Endothelial cell of umbilical vein (primary cell): ENCODE measurements around the gene MOB2. TPM values are rescaled to one million over a fixed set of nuclear protein-coding genes. Genes with fewer than 3 reads are reported as not detected.

Experiments
- BruUV-seq: library from RNA; stranded (reverse); fragments of 400-500 nt; replicated peaks from 2 replicates; lab custom pipeline; 2021; lab: Mats Ljungman, UMichigan
- CTCF ChIA-PET: fragments of 300-600, 350-600 bp; sonication (Branson Sonifier 250); formaldehyde crosslinking; loops from one replicate; lab custom pipeline; 2021; ENCODE audit warnings: antibody characterized with exemption, inconsistent platforms; lab: Charles Lee
- POLR2A ChIA-PET: fragments of 300-600, 350-600 bp; sonication (Branson Sonifier 250); formaldehyde crosslinking; loops from one replicate; lab custom pipeline; 2021; ENCODE audit warnings: antibody characterized with exemption, inconsistent platforms; lab: Charles Lee
- DNase-seq: peaks from one replicate; pipeline ENCODE4 v3.0.0-alpha.2; 2011; ENCODE audit warnings: low read depth, low spot score
- FAIRE-seq: peaks from 2 replicates; lab custom pipeline; 2011; peaks lifted over from hg19 to GRCh38; lab: Jason Lieb, UNC
- H2AFZ ChIP-seq: 2 replicates; pipeline ENCODE4 v1.6.0; 2012; ENCODE audit warnings: low read depth, low read length, control low read depth, inconsistent platforms
- H3K27ac ChIP-seq: 2 replicates; pipeline ENCODE4 v1.5.1; 2011; ENCODE audit warnings: low read depth, mild to moderate bottlenecking, control low read depth, low read length, moderate library complexity; ENCODE audit not compliant: insufficient read depth
- H3K27me3 ChIP-seq, 2 experiments: 2 replicates each; pipeline versions ENCODE4 v1.6.0 to v1.6.1; 2011; ENCODE audit warnings: low read length in 2 of 2, mixed read lengths in 1 of 2; ENCODE audit not compliant: control insufficient read depth in 2 of 2, insufficient read depth in 2 of 2
- H3K36me3 ChIP-seq, 2 experiments: 2 replicates in 1 of 2; 3 replicates in 1 of 2; pipeline ENCODE4 v1.5.1; 2011; ENCODE audit warnings: low read length in 2 of 2, mild to moderate bottlenecking in 1 of 2, moderate library complexity in 1 of 2; ENCODE audit not compliant: control insufficient read depth in 2 of 2, insufficient read depth in 2 of 2; ENCODE audit errors: extremely low read depth in 1 of 2
- H3K4me1 ChIP-seq: 3 replicates; pipeline ENCODE4 v1.5.1; 2011; ENCODE audit warnings: mild to moderate bottlenecking, low read length; ENCODE audit not compliant: control insufficient read depth, insufficient read depth; ENCODE audit errors: extremely low read depth
- H3K4me2 ChIP-seq: 2 replicates; pipeline ENCODE4 v1.6.1; 2011; ENCODE audit warnings: low read length, control low read depth, mixed read lengths; ENCODE audit not compliant: insufficient read depth
- H3K4me3 ChIP-seq, 3 experiments: fragments of 200-600 bp in 1 of 3; sonication (generic), shearing (Covaris generic) in 1 of 3; replicated peaks in 1 of 3; 2 replicates each; pipeline ENCODE4 v1.5.1; 2011 to 2016; ENCODE audit warnings: control low read depth in 3 of 3, low read length in 3 of 3, mild to moderate bottlenecking in 2 of 3, inconsistent platforms in 1 of 3, low read depth in 1 of 3, moderate library complexity in 1 of 3; ENCODE audit not compliant: insufficient read depth in 1 of 3
- H3K79me2 ChIP-seq: 2 replicates; pipeline ENCODE4 v1.6.0; 2012; ENCODE audit warnings: low read length, inconsistent platforms; ENCODE audit not compliant: control insufficient read depth, insufficient read depth
- H3K9ac ChIP-seq: replicated peaks from 2 replicates; pipeline ENCODE3; 2011; ENCODE audit warnings: low read length, control low read depth; ENCODE audit not compliant: insufficient read depth; ENCODE audit errors: extremely low read depth
- H3K9me1 ChIP-seq: replicated peaks from 3 replicates; pipeline ENCODE4 v1.6.0; 2011; ENCODE audit warnings: mild to moderate bottlenecking, low read length; ENCODE audit not compliant: control insufficient read depth, insufficient read depth; ENCODE audit errors: extremely low read depth
- H3K9me3 ChIP-seq: replicated peaks from 2 replicates; pipeline ENCODE4 v1.5.1; 2012; ENCODE audit warnings: low read length, inconsistent platforms; ENCODE audit not compliant: control insufficient read depth, insufficient read depth
- H4K20me1 ChIP-seq: replicated peaks from 2 replicates; pipeline ENCODE3; 2011; ENCODE audit warnings: mild to moderate bottlenecking, low read length; ENCODE audit not compliant: control insufficient read depth, insufficient read depth; ENCODE audit errors: extremely low read depth
- EZH2 ChIP-seq: IDR thresholded peaks from 2 replicates; pipeline ENCODE4 v1.6.1; 2012; ENCODE audit warnings: borderline replicate concordance, low read depth, mild to moderate bottlenecking, moderate library complexity, low read length, inconsistent platforms; ENCODE audit not compliant: severe bottlenecking
- FOS ChIP-seq: IDR thresholded peaks from 2 replicates; pipeline ENCODE4 v1.6.1; 2011; ENCODE audit warnings: mild to moderate bottlenecking, low read length, moderate library complexity, borderline replicate concordance; ENCODE audit not compliant: insufficient read depth
- GATA2 ChIP-seq: IDR thresholded peaks from 2 replicates; pipeline ENCODE4 v1.7.0; 2011; ENCODE audit warnings: low read depth, mild to moderate bottlenecking, moderate library complexity, mixed read lengths, low read length; ENCODE audit not compliant: insufficient read length, insufficient read depth
- JUN ChIP-seq: IDR thresholded peaks from 2 replicates; pipeline ENCODE4 v1.6.1; 2011; ENCODE audit warnings: borderline replicate concordance, low read depth; ENCODE audit not compliant: insufficient read length, insufficient read depth
- MYC ChIP-seq: IDR thresholded peaks from one replicate; pipeline ENCODE4 v1.6.1; 2011; ENCODE audit warnings: mild to moderate bottlenecking, low read depth, low read length
- POLR2A ChIP-seq: IDR thresholded peaks from 2 replicates; pipeline ENCODE4 v1.6.1; 2012; ENCODE audit warnings: low read depth, mild to moderate bottlenecking, control low read depth, low read length
- POLR2AphosphoS5 ChIP-seq: IDR thresholded peaks from 2 replicates; pipeline ENCODE4 v1.6.1; 2012; ENCODE audit warnings: low read depth, mild to moderate bottlenecking, control low read depth, low read length, moderate library complexity; ENCODE audit not compliant: insufficient read depth
- dilution Hi-C: fragments of 300-500 bp; cut with MboI; formaldehyde crosslinking; loops from one replicate; pipeline ENCODE4 v1.15.0; 2019; ENCODE audit warnings: low sequenced_read_pairs; ENCODE audit not compliant: extremely low pct_ligation_motif_present
- intact Hi-C: fragments of 100-400 bp; cut with micrococcal nuclease; formaldehyde crosslinking; loops from one replicate; pipeline ENCODE4 v1.10.0; 2022
- polyA plus RNA-seq, 4 experiments: library from polyadenylated mRNA; depleted of rRNA in 3 of 4; stranded (reverse) in 3 of 4; unstranded in 1 of 4; fragments of >200 nt; gene quantifications; 2 replicates each; pipeline versions ENCODE4 v1.2.1 to v1.2.3, GENCODE V29; 2011 to 2012; ENCODE audit warnings: missing spikeins in 1 of 4
- total RNA-seq: library from RNA; stranded (reverse); gene quantifications from 2 replicates; pipeline ENCODE4 v1.2.3, GENCODE V29; 2021
- TF ChIP-seq, protein P1 (sequence below): IDR thresholded peaks from 2 replicates; pipeline ENCODE4 v1.6.1; 2011; ENCODE audit not compliant: insufficient read depth, insufficient read length
- TF ChIP-seq, protein P2 (sequence below), 2 donors: IDR thresholded peaks; 1 replicate in 1 of 2; 2 replicates in 1 of 2; pipeline ENCODE4 v1.5.1; 2011; ENCODE audit warnings: low read length in 2 of 2, mild to moderate bottlenecking in 2 of 2, moderate library complexity in 2 of 2, control low read depth in 1 of 2, inconsistent platforms in 1 of 2, low read depth in 1 of 2; ENCODE audit not compliant: insufficient read depth in 1 of 2; ENCODE audit errors: extremely low read depth in 1 of 2

The MOB2 gene
- total and polyA plus RNA-seq, 2 donors (not counting 3 experiments of a cell fraction or from before 2014, with no cell fraction given), result 38.2 to 50.6 TPM

DNA sequence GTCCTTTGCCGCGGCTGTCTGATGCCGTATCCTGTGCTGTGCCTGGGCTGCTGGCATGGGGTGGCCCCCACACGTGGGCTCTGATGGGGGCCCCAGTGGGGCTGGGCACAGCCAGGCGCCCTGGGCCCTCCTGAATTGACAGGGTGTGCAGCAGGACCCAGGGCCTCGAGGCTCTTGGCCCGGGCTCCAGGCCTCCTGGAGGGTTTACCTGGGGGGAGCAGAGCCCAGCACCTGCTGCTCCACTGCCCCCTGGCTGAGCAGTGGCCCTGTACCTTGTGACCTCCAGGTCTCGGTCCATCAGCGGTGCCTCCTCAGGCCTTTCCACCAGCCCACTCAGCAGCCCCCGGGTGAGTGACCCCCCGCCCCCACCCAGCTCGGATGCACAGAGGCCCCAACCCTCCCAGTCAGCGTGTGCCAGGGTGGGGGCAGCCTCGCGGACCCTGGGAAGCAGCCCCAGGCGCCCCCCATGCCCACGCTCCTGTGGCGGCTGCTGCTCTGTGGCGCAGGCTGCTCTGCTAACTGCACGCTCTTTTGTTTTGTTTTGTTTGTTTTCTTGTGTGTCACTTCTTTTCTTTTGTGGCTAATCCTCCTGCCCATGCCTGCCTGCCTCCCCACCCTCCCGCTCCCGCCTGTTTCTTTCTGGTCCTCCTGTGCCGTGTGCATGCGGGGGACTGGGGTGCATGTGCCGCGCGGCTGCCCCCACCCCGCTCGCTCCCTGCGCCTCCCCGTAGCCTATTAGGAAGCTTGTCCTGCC lies 36.9 kb downstream of the MOB2 start:
- no peak overlapping the region for H3K27ac ChIP-seq
- no TSS peak for BruUV-seq
- CTCF ChIA-PET, result no interaction called here
- no peak overlapping the region for H3K9ac ChIP-seq
- no peak for FAIRE-seq
- H2AFZ ChIP-seq, result no peak overlapping the region
- POLR2A ChIA-PET, result no interaction called here
- no peaks in the 10 kb centered on the region for H3K9me3 ChIP-seq
- dilution Hi-C loops, result no loop called here
- H3K27me3 ChIP-seq, result no peaks in the 10 kb centered on the region
- intact Hi-C loops, result no loop called here
- no peak for TF ChIP-seq GATA2
- TF ChIP-seq JUN, result no peak
- no peak for TF ChIP-seq EZH2
- TF ChIP-seq POLR2A, result no peak
- TF ChIP-seq POLR2AphosphoS5, result no peak
- H4K20me1 ChIP-seq, result no peaks in the 10 kb centered on the region
- no peaks in the 10 kb centered on the region for H3K36me3 ChIP-seq
- H3K4me1 ChIP-seq, result no peaks in the 10 kb centered on the region
- H3K4me3 ChIP-seq, result no peak overlapping the region
- H3K79me2 ChIP-seq, result no peaks in the 10 kb centered on the region
- DNase-seq, result no peak
- no peaks in the 10 kb centered on the region for H3K9me1 ChIP-seq
- no peak overlapping the region for H3K4me2 ChIP-seq

DNA sequence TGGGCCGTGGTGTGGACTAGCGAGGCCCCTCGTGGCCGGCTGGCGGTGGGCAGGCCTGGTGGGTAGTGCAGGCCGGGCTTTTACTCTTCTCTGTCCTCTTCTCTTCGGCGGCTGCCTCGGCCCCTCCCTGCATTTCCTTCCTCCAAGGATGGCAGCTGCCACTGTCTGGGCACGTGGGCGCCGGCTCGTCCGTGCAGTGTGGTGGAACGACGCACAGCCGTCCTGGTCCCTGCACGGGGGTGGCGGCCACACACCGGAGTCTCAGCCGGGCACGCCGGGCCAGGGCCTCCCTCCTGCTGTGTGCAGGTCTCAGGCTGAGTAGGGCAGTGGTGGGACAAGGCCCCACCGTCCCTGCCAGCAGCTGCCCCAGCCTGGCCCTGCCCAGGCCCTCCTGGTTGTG lies 37.7 kb downstream of the MOB2 start:
- Histone ChIP-seq H3K36me3 (no peaks in the 10 kb centered on the region), H3K9ac (no peak overlapping the region), H3K4me1 (no peaks in the 10 kb centered on the region), H3K27ac (no peak overlapping the region), H3K27me3 (no peaks in the 10 kb centered on the region), H3K4me3 (no peak overlapping the region), H2AFZ (no peak overlapping the region), H3K9me3 (no peaks in the 10 kb centered on the region), H4K20me1 (no peaks in the 10 kb centered on the region), H3K4me2 (no peak overlapping the region), H3K9me1 (no peaks in the 10 kb centered on the region), H3K79me2 (no peaks in the 10 kb centered on the region)
- intact Hi-C loops, result no loop called here
- ChIA-PET CTCF (no interaction called here), POLR2A (no interaction called here)
- TF ChIP-seq, protein P1, sequence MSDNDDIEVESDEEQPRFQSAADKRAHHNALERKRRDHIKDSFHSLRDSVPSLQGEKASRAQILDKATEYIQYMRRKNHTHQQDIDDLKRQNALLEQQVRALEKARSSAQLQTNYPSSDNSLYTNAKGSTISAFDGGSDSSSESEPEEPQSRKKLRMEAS, result no peak
- TF ChIP-seq POLR2AphosphoS5 (no peak), FOS (no peak), EZH2 (no peak), JUN (no peak), GATA2 (no peak), MYC (no peak), POLR2A (no peak)
- TF ChIP-seq, protein P2, sequence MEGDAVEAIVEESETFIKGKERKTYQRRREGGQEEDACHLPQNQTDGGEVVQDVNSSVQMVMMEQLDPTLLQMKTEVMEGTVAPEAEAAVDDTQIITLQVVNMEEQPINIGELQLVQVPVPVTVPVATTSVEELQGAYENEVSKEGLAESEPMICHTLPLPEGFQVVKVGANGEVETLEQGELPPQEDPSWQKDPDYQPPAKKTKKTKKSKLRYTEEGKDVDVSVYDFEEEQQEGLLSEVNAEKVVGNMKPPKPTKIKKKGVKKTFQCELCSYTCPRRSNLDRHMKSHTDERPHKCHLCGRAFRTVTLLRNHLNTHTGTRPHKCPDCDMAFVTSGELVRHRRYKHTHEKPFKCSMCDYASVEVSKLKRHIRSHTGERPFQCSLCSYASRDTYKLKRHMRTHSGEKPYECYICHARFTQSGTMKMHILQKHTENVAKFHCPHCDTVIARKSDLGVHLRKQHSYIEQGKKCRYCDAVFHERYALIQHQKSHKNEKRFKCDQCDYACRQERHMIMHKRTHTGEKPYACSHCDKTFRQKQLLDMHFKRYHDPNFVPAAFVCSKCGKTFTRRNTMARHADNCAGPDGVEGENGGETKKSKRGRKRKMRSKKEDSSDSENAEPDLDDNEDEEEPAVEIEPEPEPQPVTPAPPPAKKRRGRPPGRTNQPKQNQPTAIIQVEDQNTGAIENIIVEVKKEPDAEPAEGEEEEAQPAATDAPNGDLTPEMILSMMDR (IDR thresholded peaks at IDR 0.05; ENCODE audit: extremely low read depth in 1 of 2, insufficient read depth in 1 of 2, low read depth in 1 of 2, low read length in 2 of 2), result no peak
- BruUV-seq, result no TSS peak
- dilution Hi-C loops, result no loop called here
- FAIRE-seq (no peak), DNase-seq (no peak)
